Measurements from ENCODE around the gene GP1BB.

GRCh38 chr22:19764299-19764593 lies 40.9 kb downstream of the GP1BB start:
- TF ChIP-seq CTCF (IDR thresholded peaks at IDR 0.05 in 2 of 3, conservative IDR thresholded peaks at IDR 0.05 in 1 of 3; ENCODE audit: control insufficient read depth in 2 of 3, extremely low read depth in 1 of 3, insufficient read depth in 1 of 3, low read depth in 3 of 3, low read length in 3 of 3) (no peak), E2F4 (IDR thresholded peaks at IDR 0.05; ENCODE audit: low read depth, low read length) (no peak), RUNX3 (IDR thresholded peaks at IDR 0.05; ENCODE audit: low read length) (no peak)
